ENCODE results near the gene SEMA5A.

GRCh38 chr5:9283021-9283420, 262.9 kb downstream of the SEMA5A start:
- TF ChIP-seq POLR2A (IDR thresholded peaks at IDR 0.05; ENCODE audit: low read depth, low read length): no peak
- no peak for TF ChIP-seq POLR2AphosphoS5 (IDR thresholded peaks at IDR 0.05; ENCODE audit: low read depth, low read length)
- TF ChIP-seq TAF1 (IDR thresholded peaks at IDR 0.05; ENCODE audit: borderline replicate concordance, low read depth, low read length): no peak

Data from GM12892 (cell line).